Fibroblast of skin of abdomen (primary cell): ENCODE measurements around the gene LRRC37B.
"Not testable (repeated sequence)": the region's sequence is repeated elsewhere in the genome, so short reads cannot be mapped to it uniquely, and the experiment has no call there.

Source experiments
- DNase-seq: peaks from one replicate; pipeline ENCODE4 v3.0.0-alpha.2; 2013

The LRRC37B gene

DNA sequence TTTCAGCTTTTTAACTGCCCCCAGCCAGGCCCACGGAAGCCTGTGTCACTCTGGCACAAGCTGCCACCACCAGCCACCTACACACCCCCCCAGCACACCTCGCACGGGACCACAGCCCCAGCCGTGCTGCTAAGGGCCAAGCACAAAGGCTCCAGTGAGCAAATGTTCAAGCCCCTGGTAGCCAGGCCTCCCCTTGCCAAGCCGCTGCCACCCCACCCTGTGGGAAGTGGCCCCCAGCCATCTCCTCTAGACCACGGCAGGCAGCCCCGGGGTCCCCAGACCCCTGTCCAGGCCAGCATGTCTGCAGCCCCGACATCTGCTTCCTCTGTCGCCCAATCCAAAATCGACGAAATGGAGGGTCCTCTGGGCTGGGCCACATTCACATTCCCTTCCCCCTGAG, 35.1 kb downstream of the LRRC37B start:
- not testable (repeated sequence) for DNase-seq

DNA sequence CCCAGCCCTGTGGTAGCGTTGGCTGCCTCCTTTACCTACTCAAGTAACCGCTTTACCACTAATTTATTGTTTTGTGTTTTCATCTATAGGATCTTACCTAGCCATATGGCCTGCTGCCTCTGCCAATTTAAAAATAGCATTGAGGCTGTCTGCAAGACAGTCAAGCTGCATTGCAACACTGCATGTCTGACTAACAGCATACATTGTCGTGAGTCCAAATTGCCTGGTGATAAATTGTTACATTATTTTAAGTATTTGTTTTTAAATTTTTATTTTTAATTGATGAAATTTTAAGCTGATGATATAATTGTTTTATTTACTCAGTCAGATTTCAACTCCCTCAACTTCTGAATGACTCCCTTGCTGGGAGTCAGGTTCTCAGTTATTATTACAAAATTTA, 38.4 kb downstream of the LRRC37B start:
- peak; percentile 22 for DNase-seq

- DNase-seq, result not testable (repeated sequence)
These were observed 40.5 kb downstream of the LRRC37B start for GRCh38 chr17:32047663-32048062.

DNA sequence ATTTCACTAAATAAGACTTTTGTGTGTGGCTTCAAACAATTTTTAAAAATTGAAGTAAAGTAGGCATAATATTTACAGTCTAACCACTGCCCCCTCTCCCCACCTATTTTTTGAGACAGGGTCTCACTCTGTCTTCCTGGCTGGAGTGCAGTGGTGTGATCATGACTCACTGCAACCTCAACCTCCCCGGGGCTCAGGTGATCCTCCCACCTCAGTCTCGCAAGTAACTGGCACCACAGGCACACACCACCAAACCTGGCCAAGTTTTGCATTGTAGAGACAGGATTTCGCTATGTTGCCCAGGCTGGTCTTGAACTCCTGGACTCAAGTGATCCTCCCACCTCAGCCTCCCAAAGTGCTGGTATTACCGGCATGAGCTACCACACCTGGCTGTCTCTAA, 47.8 kb downstream of the LRRC37B start:
- DNase-seq, result not testable (repeated sequence)

GRCh38 chr17:32055425-32055824, 48.2 kb downstream of the LRRC37B start:
- not testable (repeated sequence) for DNase-seq

DNA sequence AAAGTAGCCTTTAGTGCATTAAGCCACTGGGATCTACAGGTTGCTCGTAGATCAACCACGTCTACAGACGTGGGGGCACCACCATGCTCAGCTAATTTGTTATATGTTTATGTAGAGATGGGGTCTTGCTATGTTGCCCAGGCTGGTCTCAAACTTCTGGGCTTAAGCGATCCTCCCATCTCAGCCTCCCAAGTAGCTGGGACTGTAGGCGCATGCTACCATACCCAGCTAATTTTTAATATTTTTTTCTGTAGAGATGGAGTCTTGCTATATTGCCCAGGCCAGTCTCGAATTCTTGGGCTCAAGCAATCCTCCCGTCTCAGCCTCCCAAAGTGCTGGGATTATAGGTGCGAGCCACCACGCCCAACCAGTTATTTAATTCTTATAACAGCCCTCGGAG, 49.3 kb downstream of the LRRC37B start:
- DNase-seq, result not testable (repeated sequence)

- DNase-seq, result not testable (repeated sequence)
These were observed 50.4 kb downstream of the LRRC37B start for GRCh38 chr17:32057460-32058105.

DNA sequence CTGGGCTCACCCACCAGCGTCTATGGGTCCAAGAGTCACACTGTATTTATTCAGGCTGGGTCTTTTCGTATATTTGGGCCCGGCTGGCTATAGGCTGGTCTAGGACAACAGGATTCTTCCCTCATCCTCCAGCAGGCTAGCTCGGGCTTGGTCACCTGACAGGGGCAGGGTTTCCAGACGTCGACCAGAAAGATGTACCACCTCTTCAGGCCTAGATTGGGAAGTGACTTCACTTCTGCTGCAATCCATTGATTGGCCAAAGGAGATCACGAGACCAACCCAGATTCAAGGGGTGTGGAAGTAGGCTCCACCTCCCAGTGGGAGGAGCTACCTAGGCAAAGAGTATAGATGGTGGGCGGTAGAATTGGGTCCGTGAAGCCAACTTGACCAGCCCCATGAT, 53.5 kb downstream of the LRRC37B start:
- DNase-seq, result not testable (repeated sequence)

DNA sequence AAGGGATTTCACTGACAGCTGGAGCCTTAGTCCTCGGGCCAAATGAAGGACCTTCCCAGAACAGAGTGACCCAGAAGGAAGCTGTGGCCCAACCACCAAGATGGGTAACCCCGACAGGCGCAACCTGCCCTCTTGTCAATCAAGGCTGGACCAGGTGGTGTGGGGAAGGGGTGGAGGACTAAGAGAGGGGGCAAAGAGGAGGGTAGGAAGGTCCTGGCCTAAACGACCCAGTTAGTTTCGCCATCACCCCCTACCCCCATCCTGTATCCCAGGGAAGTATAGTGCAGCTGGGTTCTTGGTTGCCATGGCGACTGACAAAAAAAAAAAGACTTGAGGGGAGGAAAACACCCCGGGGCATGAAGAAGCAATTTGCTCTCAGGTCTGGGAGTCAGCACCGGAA, 54.7 kb downstream of the LRRC37B start:
- not testable (repeated sequence) for DNase-seq

DNA sequence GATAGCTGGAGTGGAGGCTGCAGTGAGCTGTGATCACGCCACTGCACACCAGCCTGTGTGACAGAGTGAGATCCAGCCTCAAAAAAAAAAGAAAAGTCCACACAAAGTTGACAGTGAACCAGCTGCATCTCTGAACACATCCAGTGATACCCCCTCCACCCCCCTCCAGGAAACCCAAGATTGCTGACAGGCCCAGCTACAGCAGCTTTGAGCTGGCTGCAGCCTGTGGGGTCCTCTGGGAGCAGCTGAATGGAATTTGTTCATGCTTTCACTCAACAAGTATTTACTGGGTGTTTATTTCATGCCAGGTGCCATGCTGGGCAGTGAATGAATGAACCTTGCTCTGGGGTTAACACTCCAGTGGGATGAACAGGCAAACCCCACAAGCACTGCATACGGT, 56.9 kb downstream of the LRRC37B start:
- not testable (repeated sequence) for DNase-seq

DNA sequence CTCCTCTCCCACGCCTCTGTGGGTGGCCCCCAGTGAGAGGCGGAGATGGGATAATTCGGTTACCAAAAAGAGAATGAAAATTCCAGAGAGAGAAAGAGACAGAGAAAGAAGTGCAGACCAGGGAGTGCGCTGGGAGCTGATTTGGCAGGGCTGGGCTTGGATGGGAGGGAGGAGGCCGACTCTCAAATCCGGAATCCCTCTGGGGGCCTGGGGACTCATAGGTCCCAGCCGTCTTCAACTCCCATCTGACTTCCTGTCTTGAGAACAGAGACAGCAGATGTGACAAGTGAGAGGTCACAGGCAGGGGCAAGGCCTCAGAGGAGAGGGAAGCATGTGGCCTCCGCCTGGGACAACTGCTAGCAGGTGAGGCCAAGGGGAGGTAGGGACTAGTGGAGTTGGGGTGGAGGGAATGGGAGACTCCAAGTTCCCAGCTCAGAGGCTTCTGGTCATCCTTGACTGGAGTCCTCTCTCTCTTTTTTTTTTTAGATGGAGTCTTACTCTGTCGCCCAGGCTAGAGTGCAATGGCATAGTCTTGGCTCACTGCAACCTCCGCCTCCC, 59.0 kb downstream of the LRRC37B start:
- not testable (repeated sequence) for DNase-seq

GRCh38 chr17:32066863-32067642, 59.9 kb downstream of the LRRC37B start:
- DNase-seq, result not testable (repeated sequence)

- DNase-seq, result not testable (repeated sequence)
These were observed 61.9 kb downstream of the LRRC37B start for GRCh38 chr17:32069067-32069466.

- DNase-seq, result not testable (repeated sequence)
These were observed 64.8 kb downstream of the LRRC37B start for GRCh38 chr17:32071961-32072360.

- DNase-seq, result not testable (repeated sequence)
These were observed 65.9 kb downstream of the LRRC37B start for GRCh38 chr17:32073131-32073530.

DNA sequence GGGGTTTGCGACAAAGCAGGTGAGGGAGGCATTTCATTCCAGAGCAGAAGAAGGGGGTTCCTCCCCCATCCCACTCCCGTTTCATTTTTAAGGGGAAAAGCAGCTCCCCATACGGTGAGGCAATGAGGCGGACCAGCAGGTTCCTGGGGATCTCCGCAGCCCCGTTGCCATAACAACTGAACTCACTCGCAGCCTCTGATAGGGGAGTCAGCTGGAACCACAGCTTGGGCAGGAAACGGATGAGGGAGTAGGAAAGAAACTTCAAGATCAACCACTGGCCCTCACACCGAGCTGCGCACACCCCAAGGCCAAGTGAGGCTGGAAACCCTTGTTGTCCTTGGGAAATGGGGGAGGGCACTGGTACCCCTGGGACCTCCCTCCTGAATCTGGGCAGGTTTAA, 72.6 kb downstream of the LRRC37B start:
- peak; percentile 56 for DNase-seq

DNA sequence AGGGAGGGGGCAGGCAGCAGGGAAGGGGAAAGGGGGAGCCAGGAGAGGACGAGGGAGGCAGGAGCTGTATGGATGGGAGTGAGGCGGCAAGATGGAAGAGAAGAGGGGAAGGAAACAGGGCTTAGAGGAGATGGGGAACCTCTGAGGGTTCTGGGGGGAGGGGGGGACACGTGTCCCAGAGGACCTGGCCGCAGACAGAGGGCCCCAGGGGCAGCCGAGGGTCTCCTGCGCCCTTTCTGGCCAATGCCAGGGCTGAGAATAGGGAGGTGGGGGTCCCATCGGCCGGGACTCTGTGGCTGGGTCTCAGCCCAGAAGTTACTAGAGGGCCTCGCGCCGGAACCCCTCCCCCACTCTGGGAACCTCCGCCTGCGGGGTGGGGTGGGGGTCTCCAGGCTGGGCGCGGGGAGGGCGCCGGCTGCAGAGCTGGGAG, 76.4 kb downstream of the LRRC37B start:
- not testable (repeated sequence) for DNase-seq

GRCh38 chr17:32084003-32084941, 77.1 kb downstream of the LRRC37B start:
- DNase-seq, result peak; percentile 62

- not testable (repeated sequence) for DNase-seq
These were observed 78.0 kb downstream of the LRRC37B start for GRCh38 chr17:32084942-32085829.

GRCh38 chr17:32086833-32087232, 79.7 kb downstream of the LRRC37B start:
- not testable (repeated sequence) for DNase-seq

GRCh38 chr17:32092062-32092461, 84.9 kb downstream of the LRRC37B start:
- DNase-seq, result not testable (repeated sequence)
